BJ (cell line): ENCODE data around the gene NPFFR1. TPM values are rescaled to one million over a fixed set of nuclear protein-coding genes. Genes with fewer than 3 reads are reported as not detected.
A peak's percentile ranks its signal among the peaks of the same experiment; 100 is the strongest.
"Not testable (repeated sequence)": the region's sequence is repeated elsewhere in the genome, so short reads cannot be mapped to it uniquely, and the experiment has no call there.

Experiments used
- CTCF ChIA-PET: fragments of 350-600 bp; formaldehyde crosslinking; extraction: SDS; loops from one replicate; lab custom pipeline; 2021; ENCODE audit warnings: antibody characterized with exemption, inconsistent platforms; lab: Yijun Ruan, JAX
- POLR2A ChIA-PET: fragments of 300-600 bp; sonication (Branson Sonifier 250); formaldehyde crosslinking; extraction: SDS; loops from one replicate; lab custom pipeline; 2021; ENCODE audit warnings: antibody characterized with exemption; lab: Charles Lee
- DNase-seq: peaks from one replicate; pipeline ENCODE4 v3.0.0-alpha.2; 2011; ENCODE audit warnings: low read depth
- H3K27me3 ChIP-seq: 2 replicates; pipeline ENCODE4 v1.6.0; 2011; ENCODE audit warnings: low read length; ENCODE audit not compliant: control insufficient read depth, insufficient read depth
- H3K36me3 ChIP-seq: 2 replicates; pipeline ENCODE4 v1.5.1; 2011; ENCODE audit warnings: low read length; ENCODE audit not compliant: control insufficient read depth, insufficient read depth
- H3K4me3 ChIP-seq: 2 replicates; pipeline ENCODE4 v1.5.1; 2011; ENCODE audit warnings: low read depth, mild to moderate bottlenecking, control low read depth, low read length
- CTCF ChIP-seq: IDR thresholded peaks from 2 replicates; pipeline ENCODE4 v1.5.1; 2011; ENCODE audit warnings: low read depth, mild to moderate bottlenecking, control low read depth, inconsistent platforms, low read length, moderate library complexity; ENCODE audit not compliant: insufficient read depth
- polyA plus RNA-seq: library from polyadenylated mRNA; depleted of rRNA; stranded (reverse); fragments of >200 nt; gene quantifications from 2 replicates; pipeline ENCODE4 v1.2.3, GENCODE V29; 2011

NPFFR1 gene
- polyA plus RNA-seq, 1 experiment = not detected

- ChIA-PET CTCF (interaction anchor here (0.6 to 13.5 kb wide), 11 partner anchors 11 to 482 kb away, joined by 3 to 219 read pairs (median 3); partner anchors contain the start of gene TYSND1), POLR2A (interaction anchor here (0.7 kb wide), 1 partner anchor 99 kb away, joined by 22 read pairs; no protein-coding TSS in a partner anchor)
- Histone ChIP-seq H3K36me3 (peaks cover 1% of the 10 kb centered on the region; the same call in 1 of the 2 replicates), H3K27me3 (no peaks in the 10 kb centered on the region), H3K4me3 (peak overlapping the region; percentile 83)
- TF ChIP-seq CTCF = no peak
- no peak for DNase-seq
These were observed 51.0 kb downstream of the NPFFR1 start for GRCh38 chr10:70232859-70233108.

GRCh38 chr10:70232155-70232858, 51.5 kb downstream of the NPFFR1 start:
- ChIA-PET CTCF (interaction anchor here (0.6 to 13.5 kb wide), 8 partner anchors 11 to 481 kb away, joined by 3 to 219 read pairs (median 4); no protein-coding TSS in a partner anchor), POLR2A (interaction anchor here (0.6 to 0.7 kb wide), 2 partner anchors 100 to 174 kb away, joined by 4 to 22 read pairs; no protein-coding TSS in a partner anchor)
- H3K36me3 ChIP-seq = peaks cover 1% of the 10 kb centered on the region; the same call in 1 of the 2 replicates
- no peak for TF ChIP-seq CTCF
- H3K4me3 ChIP-seq = peak overlapping the region; percentile 83
- no peaks in the 10 kb centered on the region for H3K27me3 ChIP-seq
- no peak for DNase-seq

GRCh38 chr10:70228491-70228890, 55.3 kb downstream of the NPFFR1 start:
- POLR2A ChIA-PET = no interaction called here
- no peak for DNase-seq
- Histone ChIP-seq H3K4me3 (no peak overlapping the region), H3K27me3 (no peaks in the 10 kb centered on the region), H3K36me3 (peaks cover 1% of the 10 kb centered on the region; the same call in 1 of the 2 replicates)
- TF ChIP-seq CTCF = no peak
- CTCF ChIA-PET = interaction anchor here (13.5 kb wide), 1 partner anchor 135 kb away, joined by 219 read pairs; no protein-coding TSS in a partner anchor

DNA sequence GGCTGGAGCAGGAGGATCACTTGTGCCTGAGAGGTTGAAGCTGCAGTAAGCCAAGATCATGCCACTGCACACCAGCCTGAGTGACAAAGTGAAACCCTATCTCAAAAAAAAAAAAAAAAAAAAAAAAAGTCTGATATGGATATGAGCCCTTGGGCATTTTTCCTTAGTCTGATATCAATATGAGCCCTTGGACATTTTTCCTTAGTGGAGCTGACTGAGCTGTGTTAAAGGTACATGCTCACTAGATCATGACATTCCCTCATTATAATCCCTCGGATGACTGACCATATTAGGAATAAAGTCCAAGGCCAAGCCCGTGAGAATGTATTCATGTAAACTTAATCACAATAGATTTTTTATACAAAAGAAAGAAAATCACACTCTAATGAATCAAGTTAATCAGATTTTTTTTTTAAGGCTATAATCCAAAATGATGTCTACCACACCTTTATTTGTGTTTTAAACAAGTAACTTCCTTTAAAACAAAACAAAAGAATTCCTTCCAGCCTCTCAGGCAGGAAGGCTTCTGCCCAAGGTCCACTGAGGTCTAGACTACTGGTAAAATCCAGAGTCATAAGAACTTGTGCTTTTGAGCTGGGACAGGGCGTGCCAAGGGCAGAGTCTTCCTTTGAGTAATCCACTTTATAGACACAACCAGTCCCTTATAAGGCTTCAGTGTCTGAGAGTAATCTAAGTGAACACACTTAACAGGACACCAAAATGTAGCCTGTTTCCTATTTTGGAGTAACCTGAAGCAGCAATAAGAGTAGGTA, 56.1 kb downstream of the NPFFR1 start:
- TF ChIP-seq CTCF = no peak
- Histone ChIP-seq H3K36me3 (peaks cover 1% of the 10 kb centered on the region; the same call in 1 of the 2 replicates), H3K27me3 (no peaks in the 10 kb centered on the region), H3K4me3 (no peak overlapping the region)
- DNase-seq = no peak
- POLR2A ChIA-PET = no interaction called here
- CTCF ChIA-PET = interaction anchor here (0.9 to 13.5 kb wide), 4 partner anchors 116 to 147 kb away, joined by 3 to 219 read pairs (median 8); no protein-coding TSS in a partner anchor

- no peaks in the 10 kb centered on the region for H3K27me3 ChIP-seq
- ChIA-PET CTCF (interaction anchor here (1.6 to 13.5 kb wide), 6 partner anchors 48 to 155 kb away, joined by 3 to 219 read pairs (median 23); partner anchors contain the start of gene TYSND1), POLR2A (interaction anchor here (0.6 to 0.7 kb wide), 2 partner anchors 85 to 164 kb away, joined by 4 to 16 read pairs; no protein-coding TSS in a partner anchor)
- DNase-seq = no peak
- TF ChIP-seq CTCF = no peak
- H3K36me3 ChIP-seq = peaks cover 1% of the 10 kb centered on the region; the same call in 1 of the 2 replicates
- H3K4me3 ChIP-seq = no peak overlapping the region
These were observed 60.1 kb downstream of the NPFFR1 start for GRCh38 chr10:70223728-70224127.

- ChIA-PET POLR2A (interaction anchor here (0.6 kb wide), 1 partner anchor 164 kb away, joined by 4 read pairs; no protein-coding TSS in a partner anchor), CTCF (interaction anchor here (0.7 to 13.5 kb wide), 12 partner anchors 25 to 164 kb away, joined by 3 to 219 read pairs (median 12); partner anchors contain the start of gene TYSND1)
- H3K4me3 ChIP-seq, DNase-seq, H3K27me3 ChIP-seq, H3K36me3 ChIP-seq: not testable (repeated sequence)
These were observed 60.9 kb downstream of the NPFFR1 start for GRCh38 chr10:70222811-70223447.
